ENCODE data around the gene BNIP5. TPM values are rescaled to one million over a fixed set of nuclear protein-coding genes. Genes with fewer than 3 reads are reported as not detected.

The BNIP5 gene
- total RNA-seq, 1 donor from 2014 or later, result not detected

DNA sequence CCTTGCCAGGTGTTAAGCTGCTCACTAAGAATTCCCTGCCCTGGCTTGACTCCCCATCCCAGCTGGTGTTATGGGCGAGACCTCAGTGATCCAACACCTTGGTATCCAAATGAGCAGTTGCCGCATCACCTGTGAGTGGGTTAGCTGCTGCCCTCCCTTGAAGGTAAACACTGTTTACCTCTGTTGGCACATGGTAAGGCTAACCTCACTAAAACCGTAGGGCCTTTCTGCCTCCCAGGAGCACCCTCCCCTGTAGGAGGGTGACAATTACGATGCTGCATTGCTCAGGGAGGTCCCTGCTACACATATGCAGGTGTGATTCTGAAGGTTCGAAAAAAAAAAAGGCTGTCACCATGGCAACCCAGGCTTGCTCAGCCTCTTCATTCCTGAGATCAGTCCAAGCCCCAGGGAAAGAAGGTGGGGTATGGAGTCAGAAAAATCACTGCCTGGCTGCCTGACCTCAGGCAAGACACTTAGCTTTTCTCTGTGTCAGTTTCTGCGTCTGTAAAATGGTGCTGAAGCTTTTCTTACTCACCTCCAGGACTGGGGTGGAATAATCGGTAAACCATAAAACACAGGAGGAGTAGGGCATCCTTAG lies 47.3 kb downstream of the BNIP5 start:
- no peak for DNase-seq
- TF ChIP-seq CTCF (IDR thresholded peaks at IDR 0.05), result no peak
- no peaks in the 10 kb centered on the region for H3K9me3 ChIP-seq
- no peak overlapping the region for H3K27ac ChIP-seq
- peaks cover 16% of the 10 kb centered on the region for H3K27me3 ChIP-seq (ENCODE audit: low read depth)
- no peak for ATAC-seq
- peaks cover 11% of the 10 kb centered on the region for H3K4me1 ChIP-seq
- H3K36me3 ChIP-seq, result no peaks in the 10 kb centered on the region
- no peak overlapping the region for H3K4me3 ChIP-seq
- intact Hi-C loops (cut with DNase I), result no loop called here

GRCh38 chr6:36286858-36287257 lies 49.8 kb downstream of the BNIP5 start:
- intact Hi-C loops (cut with DNase I), result no loop called here
- H3K4me3 ChIP-seq, result no peak overlapping the region
- no peak for DNase-seq
- H3K36me3 ChIP-seq, result no peaks in the 10 kb centered on the region
- no peaks in the 10 kb centered on the region for H3K9me3 ChIP-seq
- peaks cover 8% of the 10 kb centered on the region for H3K4me1 ChIP-seq
- TF ChIP-seq CTCF (IDR thresholded peaks at IDR 0.05), result no peak
- H3K27ac ChIP-seq, result no peak overlapping the region
- peaks cover 21% of the 10 kb centered on the region for H3K27me3 ChIP-seq (ENCODE audit: low read depth)
- ATAC-seq, result no peak

- Histone ChIP-seq H3K27me3 (ENCODE audit: low read depth) (peaks cover 21% of the 10 kb centered on the region), H3K4me3 (no peak overlapping the region), H3K4me1 (no peaks in the 10 kb centered on the region), H3K27ac (no peak overlapping the region), H3K36me3 (no peaks in the 10 kb centered on the region), H3K9me3 (no peaks in the 10 kb centered on the region)
- TF ChIP-seq CTCF (IDR thresholded peaks at IDR 0.05), result no peak
- no peak for ATAC-seq
- no peak for DNase-seq
- intact Hi-C loops (cut with DNase I), result no loop called here
Measured at GRCh38 chr6:36285797-36286196, 50.9 kb downstream of the BNIP5 start.

DNA sequence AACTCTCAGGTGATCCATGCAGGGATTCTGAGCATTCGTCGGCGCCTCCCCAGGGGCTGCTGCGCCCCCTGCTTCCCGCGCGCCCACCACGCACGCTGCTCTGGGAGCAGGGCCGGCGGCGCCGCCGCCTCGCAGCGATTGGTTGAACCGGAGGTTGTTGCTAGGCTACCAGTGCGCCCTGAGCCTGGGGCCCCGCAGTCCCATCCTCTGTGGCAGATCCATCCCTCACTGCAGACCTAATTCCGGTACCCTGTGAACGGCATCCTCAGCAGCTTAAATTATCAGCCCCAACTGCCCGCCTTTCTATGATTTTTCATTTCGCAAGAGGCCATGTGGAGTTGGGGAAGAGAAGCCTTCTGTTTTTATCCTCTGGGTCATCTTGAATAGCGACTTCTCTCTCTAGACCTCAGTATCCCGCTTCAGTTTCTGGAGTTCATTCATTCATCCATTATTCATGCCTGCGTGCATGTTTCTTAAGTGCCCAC lies 51.5 kb downstream of the BNIP5 start:
- H3K4me1 ChIP-seq, result no peaks in the 10 kb centered on the region
- H3K36me3 ChIP-seq, result no peaks in the 10 kb centered on the region
- no peak overlapping the region for H3K4me3 ChIP-seq
- DNase-seq (no peak), ATAC-seq (no peak)
- peaks cover 25% of the 10 kb centered on the region for H3K27me3 ChIP-seq (ENCODE audit: low read depth)
- intact Hi-C loops (cut with DNase I), result no loop called here
- no peaks in the 10 kb centered on the region for H3K9me3 ChIP-seq
- H3K27ac ChIP-seq, result no peak overlapping the region
- TF ChIP-seq CTCF (IDR thresholded peaks at IDR 0.05), result no peak

GRCh38 chr6:36284359-36284758 lies 52.3 kb downstream of the BNIP5 start:
- no peak for DNase-seq
- ATAC-seq, result no peak
- Histone ChIP-seq H3K36me3 (no peaks in the 10 kb centered on the region), H3K4me3 (no peak overlapping the region), H3K27me3 (ENCODE audit: low read depth) (peaks cover 26% of the 10 kb centered on the region), H3K9me3 (no peaks in the 10 kb centered on the region), H3K4me1 (no peaks in the 10 kb centered on the region), H3K27ac (no peak overlapping the region)
- no peak for TF ChIP-seq CTCF (IDR thresholded peaks at IDR 0.05)
- intact Hi-C loops (cut with DNase I), result no loop called here

Measured in lower lobe of right lung (tissue), 2 donors.